ENCODE data around the gene POLDIP2.

- TF ChIP-seq CTCF (IDR thresholded peaks at IDR 0.05), result no peak
- no peak for TF ChIP-seq POLR2A (IDR thresholded peaks at IDR 0.05)
- no peak for TF ChIP-seq EP300 (IDR thresholded peaks at IDR 0.05)
Measured at GRCh38 chr17:28372203-28372944, 15.0 kb upstream of the POLDIP2 start.

Measured in stomach (tissue), 4 donors.